Thyroid gland (tissue), 4 donors: ENCODE measurements around the gene ATRN. TPM values are rescaled to one million over a fixed set of nuclear protein-coding genes. Genes with fewer than 3 reads are reported as not detected.
A peak's percentile ranks its signal among the peaks of the same experiment; 100 is the strongest.

ENCODE experiments used
- DNase-seq, 2 donors: peaks; one replicate each; pipeline ENCODE4 v3.0.0-alpha.2; 2019
- H3K27ac ChIP-seq, 3 donors: fragments of 200-600 bp; sonication (generic); 1 replicate in 2 of 3; 2 replicates in 1 of 3; pipeline ENCODE4 v1.5.1; 2016 to 2019; ENCODE audit warnings: mild to moderate bottlenecking in 1 of 3, moderate library complexity in 1 of 3
- H3K27me3 ChIP-seq: fragments of 200-600 bp; sonication (generic); one replicate; pipeline ENCODE4 v1.5.1; 2019
- H3K36me3 ChIP-seq, 2 donors: fragments of 200-600 bp; sonication (generic); one replicate each; pipeline ENCODE4 v1.5.1; 2016 to 2019
- H3K4me1 ChIP-seq, 2 donors: fragments of 200-600 bp; sonication (generic); one replicate each; pipeline ENCODE4 v1.5.1; 2017 to 2019
- H3K4me3 ChIP-seq, 3 donors: fragments of 200-600 bp; sonication (generic); replicated peaks in 1 of 3; 1 replicate in 2 of 3; 2 replicates in 1 of 3; pipeline ENCODE4 v1.5.1; 2016; ENCODE audit warnings: mild to moderate bottlenecking in 1 of 3
- H3K9me3 ChIP-seq: fragments of 200-600 bp; sonication (generic); one replicate; pipeline ENCODE4 v1.5.1; 2017
- CTCF ChIP-seq, 6 experiments: fragments of 200-600 bp in 3 of 6; fragments of 450-650 bp in 3 of 6; sonication (generic) in 3 of 6; IDR thresholded peaks; one replicate each; pipeline ENCODE4 v1.5.1; 2016 to 2019; ENCODE audit warnings: antibody characterized with exemption in 6 of 6, mild to moderate bottlenecking in 2 of 6, inconsistent platforms in 1 of 6, moderate library complexity in 1 of 6
- POLR2A ChIP-seq, 2 donors: fragments of 450-650 bp; IDR thresholded peaks; one replicate each; pipeline ENCODE4 v1.6.1; 2017; ENCODE audit warnings: antibody characterized with exemption in 2 of 2, mild to moderate bottlenecking in 2 of 2, moderate library complexity in 1 of 2
- WGBS, 2 donors: methylation state at CpG; one replicate each; pipeline ENCODE4 v1.1.5; 2017; 5-methylcytosine and 5-hydroxymethylcytosine counted together
- intact Hi-C: fragments of 100-400 bp; cut with DNase I; formaldehyde crosslinking; loops from one replicate; pipeline ENCODE4 v1.15.1; 2023
- total RNA-seq, 4 donors: library from RNA; depleted of rRNA; stranded (reverse); fragments of >200 nt; gene quantifications; one replicate each; pipeline ENCODE4 v1.2.3, GENCODE V29; 2016

Gene ATRN
- total RNA-seq, 4 donors from 2014 or later = 43.0 to 81.8 (median 61.4) TPM

GRCh38 chr20:3672547-3673171 lies 201.8 kb downstream of the ATRN start:
- peaks cover 8 to 10% of the 10 kb centered on the region in 2 donors for H3K4me1 ChIP-seq

GRCh38 chr20:3673221-3674070 lies 202.6 kb downstream of the ATRN start:
- H3K27ac ChIP-seq = no peak overlapping the region
- TF ChIP-seq POLR2A (IDR thresholded peaks at IDR 0.05) (no peak), CTCF (IDR thresholded peaks at IDR 0.05) (no peak)
- no peaks in the 10 kb centered on the region for H3K9me3 ChIP-seq
- no peak overlapping the region for H3K4me3 ChIP-seq
- no peaks in the 10 kb centered on the region for H3K27me3 ChIP-seq
- DNase-seq = no peak
- no peaks in the 10 kb centered on the region for H3K36me3 ChIP-seq
- peaks cover 8 to 12% of the 10 kb centered on the region in 2 donors for H3K4me1 ChIP-seq
- intact Hi-C loops = loop anchor here (10.0 kb wide), 1 partner anchor 411 kb away; no protein-coding TSS in a partner anchor
- WGBS, 2 donors = 61 to 71% methylated on average over 21 to 26 of the region's 90 CpGs

More at GRCh38 chr20:3672547-3673171, 201.8 kb downstream of the ATRN start:
- Histone ChIP-seq H3K27ac (no peak overlapping the region), H3K9me3 (no peaks in the 10 kb centered on the region), H3K27me3 (no peaks in the 10 kb centered on the region), H3K36me3 (no peaks in the 10 kb centered on the region), H3K4me3 (peak overlapping the region in 1 of 3 donors; percentile 4)
- intact Hi-C loops = loop anchor here (10.0 kb wide), 1 partner anchor 412 kb away; no protein-coding TSS in a partner anchor
- TF ChIP-seq POLR2A (IDR thresholded peaks at IDR 0.05) (no peak), CTCF (IDR thresholded peaks at IDR 0.05) (peak in 1 of 6 experiments; percentile 16)
- WGBS, 2 donors = 9 to 22% methylated on average over 11 to 21 of the region's 58 CpGs
- DNase-seq = peak; percentile 18 to 38

- TF ChIP-seq POLR2A (IDR thresholded peaks at IDR 0.05) = no peak
- no peak for TF ChIP-seq CTCF (IDR thresholded peaks at IDR 0.05)
- intact Hi-C loops = loop anchor here (10.0 kb wide), 1 partner anchor 410 kb away; no protein-coding TSS in a partner anchor
- no peaks in the 10 kb centered on the region for H3K9me3 ChIP-seq
- no peaks in the 10 kb centered on the region for H3K36me3 ChIP-seq
- H3K27me3 ChIP-seq = no peaks in the 10 kb centered on the region
- DNase-seq = no peak
- no peak overlapping the region for H3K4me3 ChIP-seq
- H3K4me1 ChIP-seq = peaks cover 8 to 12% of the 10 kb centered on the region in 2 donors
- no peak overlapping the region for H3K27ac ChIP-seq
- 72 to 75% methylated on average over 9 to 10 of the region's 10 CpGs for WGBS, 2 donors
These were observed 203.6 kb downstream of the ATRN start for GRCh38 chr20:3674447-3674846.

GRCh38 chr20:3674995-3675900 lies 204.4 kb downstream of the ATRN start:
- Histone ChIP-seq H3K4me1 (peaks cover 8 to 16% of the 10 kb centered on the region in 2 donors), H3K27me3 (no peaks in the 10 kb centered on the region), H3K9me3 (no peaks in the 10 kb centered on the region), H3K27ac (no peak overlapping the region), H3K36me3 (no peaks in the 10 kb centered on the region), H3K4me3 (no peak overlapping the region)
- WGBS, 2 donors = 63 to 69% methylated on average over 11 to 13 of the region's 13 CpGs
- DNase-seq = no peak
- intact Hi-C loops = loop anchor here (10.0 kb wide), 1 partner anchor 410 kb away; no protein-coding TSS in a partner anchor
- no peak for TF ChIP-seq POLR2A (IDR thresholded peaks at IDR 0.05)
- TF ChIP-seq CTCF (IDR thresholded peaks at IDR 0.05) = no peak
